IPS-18c (cell line): Measurements from ENCODE around the gene JAG2.

Experiments
- H3K4me3 ChIP-seq: 2 replicates; pipeline ENCODE4 v1.7.0; 2013; ENCODE audit warnings: low read depth, mild to moderate bottlenecking, low read length, moderate library complexity; ENCODE audit not compliant: insufficient read depth
- H3K9me3 ChIP-seq: one replicate; pipeline ENCODE4 v1.6.1; 2013; ENCODE audit warnings: mild to moderate bottlenecking, low read length, moderate library complexity; ENCODE audit not compliant: control insufficient read depth, insufficient read depth

JAG2 gene

GRCh38 chr14:105139831-105140239 is 28.7 kb downstream of the JAG2 start:
- H3K4me3 ChIP-seq: no peak overlapping the region
- H3K9me3 ChIP-seq: peaks cover 10% of the 10 kb centered on the region

GRCh38 chr14:105139212-105139825 is 29.3 kb downstream of the JAG2 start:
- Histone ChIP-seq H3K4me3 (no peak overlapping the region), H3K9me3 (peaks cover 10% of the 10 kb centered on the region)

DNA sequence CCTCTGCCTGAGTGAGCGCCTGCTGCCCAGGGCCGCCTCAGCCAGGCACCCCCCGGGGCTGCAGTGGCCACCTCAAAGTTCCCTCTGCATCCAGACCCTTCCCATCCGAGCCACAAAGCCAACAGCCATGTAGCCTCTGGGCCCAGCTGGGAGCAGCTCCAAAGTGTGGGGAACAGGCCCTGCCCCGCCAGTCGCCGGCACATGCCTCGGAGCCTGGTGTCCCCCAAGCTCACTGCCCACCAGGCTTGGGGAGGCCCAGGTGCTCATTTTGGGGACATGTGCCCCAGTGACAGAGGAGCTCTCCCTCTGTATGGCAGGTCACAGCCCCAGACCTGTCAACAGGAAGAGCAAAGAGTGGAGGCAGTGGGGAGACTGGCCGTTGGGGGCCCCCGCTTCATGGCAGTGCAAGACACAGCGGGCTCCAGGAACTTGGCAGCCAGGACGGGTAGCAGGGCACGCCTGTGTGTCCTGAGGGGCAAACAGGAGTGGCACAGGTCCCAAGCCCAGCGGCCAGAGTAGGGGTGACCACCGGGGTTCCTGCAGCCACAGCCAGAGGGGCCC is 29.9 kb downstream of the JAG2 start:
- Histone ChIP-seq H3K9me3 (peaks cover 10% of the 10 kb centered on the region), H3K4me3 (no peak overlapping the region)

DNA sequence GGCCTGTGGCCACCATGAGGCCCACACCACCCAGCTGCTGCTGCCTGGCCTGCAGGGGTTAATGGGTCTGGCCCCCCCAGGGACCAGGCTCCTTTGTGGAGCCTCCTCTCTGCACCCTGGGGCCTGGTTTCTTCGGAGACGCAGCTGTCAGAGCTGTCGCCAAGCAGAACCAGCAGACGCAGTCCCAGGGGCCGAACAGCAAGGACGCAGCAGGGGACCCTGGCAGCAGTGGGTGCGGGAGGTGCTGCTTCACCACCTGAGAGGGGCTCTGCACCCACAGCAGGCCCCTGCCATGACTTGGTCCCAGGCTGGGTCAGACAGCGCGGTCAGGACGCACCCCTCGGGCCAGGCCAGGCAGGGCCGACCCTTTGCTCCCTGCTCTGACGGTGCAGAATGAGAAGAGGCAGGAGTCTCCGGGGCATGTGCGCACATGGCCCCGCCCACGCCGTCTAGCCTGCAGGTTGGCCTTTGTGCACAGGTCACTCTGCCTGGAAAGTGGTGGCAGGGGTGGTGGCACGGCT is 30.5 kb downstream of the JAG2 start:
- Histone ChIP-seq H3K9me3 (peaks cover 10% of the 10 kb centered on the region), H3K4me3 (no peak overlapping the region)

- peaks cover 10% of the 10 kb centered on the region for H3K9me3 ChIP-seq
- no peak overlapping the region for H3K4me3 ChIP-seq
Measured at GRCh38 chr14:105137481-105138020, 31.0 kb downstream of the JAG2 start.

DNA sequence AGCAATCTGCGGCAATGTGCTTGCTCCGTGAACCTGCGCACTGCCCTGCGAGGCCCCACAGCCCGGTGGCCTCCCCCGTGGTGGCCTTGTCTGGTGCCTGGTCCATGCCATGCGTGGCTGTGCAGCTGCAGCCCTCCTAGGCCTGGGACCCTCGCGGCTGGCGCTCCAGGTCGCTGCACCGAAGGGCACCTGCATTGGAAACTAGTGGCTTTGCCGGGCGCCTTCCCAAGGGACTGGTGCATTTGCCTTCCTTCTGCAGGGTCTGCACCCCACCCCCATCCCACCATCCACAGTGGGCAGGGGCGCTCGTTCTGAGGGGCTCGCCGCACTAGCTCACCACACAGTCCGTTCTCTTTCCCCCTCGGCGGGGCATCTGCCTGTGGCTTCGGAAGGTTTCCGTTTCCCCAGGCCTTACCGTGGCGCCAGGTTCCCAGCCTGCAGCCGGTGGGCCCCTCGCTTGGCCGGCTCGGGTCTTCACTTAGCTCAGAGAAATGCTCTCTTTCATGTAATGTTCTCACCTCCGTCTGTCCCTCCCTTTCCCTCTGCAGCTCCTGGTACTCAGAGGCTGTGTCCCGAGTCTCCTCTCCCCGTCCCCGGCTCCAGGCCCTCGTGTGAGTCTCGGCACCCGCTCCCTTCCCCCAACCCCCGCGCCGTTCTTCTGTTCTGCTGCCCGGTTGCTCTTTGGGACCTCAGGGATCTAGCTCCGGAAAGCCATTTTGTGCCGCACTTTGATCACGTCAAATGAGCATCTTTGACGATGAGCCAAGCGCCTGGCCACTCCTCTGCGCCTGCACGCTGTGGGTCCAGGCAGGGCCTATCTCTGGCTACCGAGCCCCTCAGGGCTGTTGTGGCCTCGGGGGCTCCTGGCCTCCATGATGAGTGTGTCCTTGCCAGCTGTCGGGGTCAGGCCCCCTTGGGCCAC is 31.9 kb downstream of the JAG2 start:
- Histone ChIP-seq H3K9me3 (peaks cover 7% of the 10 kb centered on the region), H3K4me3 (no peak overlapping the region)

DNA sequence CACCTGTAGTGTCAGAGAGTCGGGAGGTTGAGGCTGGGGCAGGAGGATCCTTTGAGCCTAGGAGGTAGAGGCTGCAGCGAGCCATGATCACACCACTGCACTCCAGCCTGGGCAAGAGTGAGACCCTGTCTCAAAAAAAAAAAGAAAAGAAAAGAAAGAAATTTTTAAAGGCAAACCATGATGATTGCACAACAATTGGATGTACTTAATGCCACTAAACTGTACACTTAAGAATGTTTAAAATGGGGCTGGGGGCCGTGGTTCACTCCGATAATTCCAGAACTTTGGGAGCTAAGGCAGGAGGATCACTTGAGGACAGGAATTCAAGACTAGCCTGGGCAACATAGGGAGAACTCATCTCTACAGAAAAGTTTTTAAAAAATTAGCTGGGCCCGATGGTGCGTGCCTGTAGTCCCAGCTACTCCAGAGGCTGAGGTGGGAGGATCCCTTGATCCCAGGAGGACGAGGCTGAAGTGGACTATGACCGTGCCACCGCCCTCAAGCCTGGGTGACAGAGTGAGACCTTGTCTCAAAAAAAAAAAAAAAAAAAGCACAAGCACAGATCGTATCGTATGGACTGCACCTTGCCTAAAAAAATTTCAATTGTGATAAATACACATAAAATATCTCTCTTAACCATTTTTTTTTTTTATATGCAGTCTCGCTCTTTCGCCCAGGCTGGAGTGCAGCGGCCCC is 32.7 kb downstream of the JAG2 start:
- H3K9me3 ChIP-seq: peaks cover 7% of the 10 kb centered on the region

DNA sequence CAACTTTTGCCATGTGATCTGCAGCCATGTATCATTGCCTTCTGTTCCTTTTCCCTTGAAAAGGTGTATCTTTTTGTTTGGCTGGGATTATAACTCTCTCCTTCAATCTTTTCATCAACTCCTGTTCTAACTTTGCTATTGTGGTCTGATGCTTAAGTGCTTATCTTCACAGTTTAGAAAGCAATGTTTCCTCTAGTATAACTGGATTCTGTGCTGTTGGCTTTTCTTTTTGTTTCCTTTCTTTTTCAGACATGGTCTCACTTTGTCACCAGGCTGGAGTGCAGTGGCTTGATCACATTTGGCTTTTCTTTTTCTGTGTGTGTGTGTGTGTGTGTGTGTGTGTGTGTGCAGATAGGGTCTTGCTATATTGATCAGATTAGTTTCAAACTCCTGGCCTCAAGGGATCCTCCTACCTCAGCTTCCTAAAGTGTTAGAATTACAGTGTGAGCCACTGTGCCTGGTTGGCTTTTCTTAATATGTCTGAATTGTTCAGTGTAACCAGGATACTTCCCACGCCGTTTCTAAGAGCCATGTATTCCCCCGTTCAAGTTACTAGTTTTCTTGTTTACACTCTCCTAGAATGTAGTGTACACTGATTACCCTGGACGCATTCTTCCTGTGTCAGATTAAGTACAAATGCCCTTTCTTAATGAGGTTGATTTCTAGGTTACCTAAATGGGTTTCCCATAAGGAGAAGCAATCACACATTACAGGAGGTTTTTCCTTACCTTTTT is 35.5 kb downstream of the JAG2 start:
- no peak overlapping the region for H3K4me3 ChIP-seq

More for the DNA sequence above, 32.7 kb downstream of the JAG2 start:
- no peak overlapping the region for H3K4me3 ChIP-seq

DNA sequence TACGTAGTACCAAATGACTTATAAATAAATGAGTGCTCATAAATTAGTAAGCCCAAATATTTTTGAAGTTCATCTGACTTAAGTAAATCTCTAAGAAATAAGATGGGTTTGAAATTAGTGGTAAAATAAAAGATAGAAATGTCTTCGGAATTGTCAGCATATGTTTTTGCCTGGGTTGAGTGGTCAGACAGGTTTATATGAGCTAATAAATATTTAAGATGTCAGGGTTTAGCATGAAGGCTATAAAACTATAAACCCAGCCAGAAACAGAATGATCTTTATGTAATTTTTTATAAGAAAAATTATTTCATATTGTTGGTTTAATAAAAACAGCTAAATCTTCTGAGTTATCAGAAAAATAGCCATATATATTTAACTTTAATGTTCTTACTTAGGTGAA is 37.3 kb downstream of the JAG2 start:
- no peaks in the 10 kb centered on the region for H3K9me3 ChIP-seq
- H3K4me3 ChIP-seq: no peak overlapping the region

More for the DNA sequence above, 35.5 kb downstream of the JAG2 start:
- H3K9me3 ChIP-seq: no peaks in the 10 kb centered on the region

- no peaks in the 10 kb centered on the region for H3K9me3 ChIP-seq
- H3K4me3 ChIP-seq: no peak overlapping the region
Measured at GRCh38 chr14:105128059-105128458, 40.5 kb downstream of the JAG2 start.

- Histone ChIP-seq H3K4me3 (no peak overlapping the region), H3K9me3 (no peaks in the 10 kb centered on the region)
Measured at GRCh38 chr14:105126981-105127329, 41.6 kb downstream of the JAG2 start.

GRCh38 chr14:105126126-105126980 is 42.2 kb downstream of the JAG2 start:
- no peak overlapping the region for H3K4me3 ChIP-seq
- no peaks in the 10 kb centered on the region for H3K9me3 ChIP-seq

DNA sequence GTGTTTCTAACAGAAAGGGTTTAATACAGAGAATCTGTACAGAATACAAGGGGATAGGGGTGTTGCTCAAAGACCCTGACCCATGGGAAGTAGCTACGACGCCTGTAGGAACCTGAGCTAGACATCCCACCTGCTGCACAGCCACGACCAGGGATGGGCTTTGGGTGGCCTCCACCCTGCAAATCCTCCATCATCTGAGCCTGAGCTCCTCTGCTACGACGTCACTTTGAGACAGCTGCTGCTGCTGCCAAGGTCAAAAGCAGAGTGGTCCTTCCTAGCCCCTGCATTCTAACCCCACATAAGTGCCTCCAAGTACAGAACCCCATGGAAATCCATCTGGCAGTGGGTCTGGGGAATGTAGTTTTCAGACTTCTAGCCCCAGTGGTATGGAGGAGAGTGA is 43.8 kb downstream of the JAG2 start:
- Histone ChIP-seq H3K9me3 (no peaks in the 10 kb centered on the region), H3K4me3 (no peak overlapping the region)

- Histone ChIP-seq H3K9me3 (no peaks in the 10 kb centered on the region), H3K4me3 (no peak overlapping the region)
Measured at GRCh38 chr14:105123981-105124765, 44.4 kb downstream of the JAG2 start.

- Histone ChIP-seq H3K9me3 (no peaks in the 10 kb centered on the region), H3K4me3 (no peak overlapping the region)
Measured at GRCh38 chr14:105123064-105123665, 45.4 kb downstream of the JAG2 start.
